Measurements from ENCODE around the gene CCDC170.

The CCDC170 gene

GRCh38 chr6:151620179-151620578 lies 126.4 kb downstream of the CCDC170 start:
- no peak overlapping the region for H3K9ac ChIP-seq (ENCODE audit: low read length)
- H4K91ac ChIP-seq (ENCODE audit: low read depth, low read length) = no peak overlapping the region
- H3K4me1 ChIP-seq (ENCODE audit: control insufficient read depth in 1 of 2, insufficient read depth in 2 of 2, low read length in 2 of 2) = peaks cover 2 to 6% of the 10 kb centered on the region in 2 experiments

DNA sequence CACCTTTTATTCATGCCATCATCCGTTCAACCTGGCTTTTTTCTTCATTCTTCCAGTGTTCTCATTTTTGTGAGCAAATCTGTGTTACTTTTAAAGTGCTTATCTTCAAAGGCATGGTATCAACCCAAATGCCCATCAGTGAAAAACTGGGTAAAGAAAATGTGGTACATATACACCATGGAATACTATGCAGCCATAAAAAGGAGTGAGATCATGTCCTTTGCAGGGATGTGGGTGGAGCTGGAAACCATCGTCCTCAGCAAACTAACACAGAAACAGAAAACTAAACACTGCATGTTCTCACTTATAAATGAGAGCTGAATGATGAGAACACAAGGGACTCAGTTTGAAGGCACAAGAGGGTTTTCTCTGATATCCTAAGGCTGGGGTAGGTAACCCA lies 130.3 kb downstream of the CCDC170 start:
- no peak overlapping the region for H2BK5ac ChIP-seq (ENCODE audit: low read depth, low read length, poor library complexity)
- no peaks in the 10 kb centered on the region for H3K27me3 ChIP-seq (ENCODE audit: insufficient read depth, low read length)
- H4K12ac ChIP-seq (ENCODE audit: low read depth, low read length) = no peak overlapping the region
- H2BK120ac ChIP-seq (ENCODE audit: insufficient read depth, low read length, poor library complexity) = no peak overlapping the region
- H2AK5ac ChIP-seq (ENCODE audit: low read length) = no peak overlapping the region
- H3K27ac ChIP-seq (ENCODE audit: low read depth, low read length) = no peak overlapping the region
- no CpG with 5 or more reads among the region's 2 CpGs for WGBS (ENCODE audit: extremely low coverage, insufficient coverage, insufficient read length)
- no peak overlapping the region for H3K9ac ChIP-seq (ENCODE audit: low read length)
- no peak overlapping the region for H3K4ac ChIP-seq (ENCODE audit: low read depth, low read length)
- no peak overlapping the region for H3K23ac ChIP-seq (ENCODE audit: low read length)
- H3K4me1 ChIP-seq (ENCODE audit: control insufficient read depth in 1 of 2, insufficient read depth in 2 of 2, low read length in 2 of 2) = no peaks in the 10 kb centered on the region
- H3K36me3 ChIP-seq (ENCODE audit: control insufficient read depth in 1 of 2, insufficient read depth in 2 of 2, low read length in 2 of 2) = no peaks in the 10 kb centered on the region
- H4K8ac ChIP-seq (ENCODE audit: low read depth, low read length) = no peak overlapping the region
- H3K79me2 ChIP-seq (ENCODE audit: control insufficient read depth, insufficient read depth, low read length, poor library complexity) = no peaks in the 10 kb centered on the region
- H3K79me1 ChIP-seq (ENCODE audit: low read length) = no peaks in the 10 kb centered on the region
- DNase-seq = no peak
- no peak overlapping the region for H2BK12ac ChIP-seq (ENCODE audit: low read length)
- no peak overlapping the region for H3K4me2 ChIP-seq (ENCODE audit: low read length)
- H3K4me3 ChIP-seq (ENCODE audit: low read depth, low read length) = no peak overlapping the region
- no peak overlapping the region for H4K91ac ChIP-seq (ENCODE audit: low read depth, low read length)
- H2AFZ ChIP-seq (ENCODE audit: insufficient read depth, low read length, poor library complexity) = no peak overlapping the region
- H3K9me3 ChIP-seq (ENCODE audit: insufficient read depth, low read depth, low read length) = no peaks in the 10 kb centered on the region
- H3K14ac ChIP-seq (ENCODE audit: low read length) = no peak overlapping the region
- no peak overlapping the region for H3K18ac ChIP-seq (ENCODE audit: low read length)

More at GRCh38 chr6:151620179-151620578, 126.4 kb downstream of the CCDC170 start:
- WGBS (ENCODE audit: extremely low coverage, insufficient coverage, insufficient read length) = no CpG with 5 or more reads among the region's 4 CpGs
- no peak for DNase-seq
- H3K9me3 ChIP-seq (ENCODE audit: insufficient read depth, low read depth, low read length) = no peaks in the 10 kb centered on the region
- H3K23ac ChIP-seq (ENCODE audit: low read length) = no peak overlapping the region
- no peak overlapping the region for H4K8ac ChIP-seq (ENCODE audit: low read depth, low read length)
- H3K79me2 ChIP-seq (ENCODE audit: control insufficient read depth, insufficient read depth, low read length, poor library complexity) = no peaks in the 10 kb centered on the region
- no peak overlapping the region for H3K4ac ChIP-seq (ENCODE audit: low read depth, low read length)
- no peak overlapping the region for H2AK5ac ChIP-seq (ENCODE audit: low read length)
- no peak overlapping the region for H2BK5ac ChIP-seq (ENCODE audit: low read depth, low read length, poor library complexity)
- H2BK12ac ChIP-seq (ENCODE audit: low read length) = no peak overlapping the region
- H3K79me1 ChIP-seq (ENCODE audit: low read length) = peaks cover 4% of the 10 kb centered on the region
- no peak overlapping the region for H3K4me2 ChIP-seq (ENCODE audit: low read length)
- H4K12ac ChIP-seq (ENCODE audit: low read depth, low read length) = no peak overlapping the region
- H2BK120ac ChIP-seq (ENCODE audit: insufficient read depth, low read length, poor library complexity) = no peak overlapping the region
- no peak overlapping the region for H3K27ac ChIP-seq (ENCODE audit: low read depth, low read length)
- H3K14ac ChIP-seq (ENCODE audit: low read length) = no peak overlapping the region
- no peak overlapping the region for H3K4me3 ChIP-seq (ENCODE audit: low read depth, low read length)
- no peak overlapping the region for H3K18ac ChIP-seq (ENCODE audit: low read length)
- no peaks in the 10 kb centered on the region for H3K36me3 ChIP-seq (ENCODE audit: control insufficient read depth in 1 of 2, insufficient read depth in 2 of 2, low read length in 2 of 2)
- H3K27me3 ChIP-seq (ENCODE audit: insufficient read depth, low read length) = no peaks in the 10 kb centered on the region
- no peak overlapping the region for H2AFZ ChIP-seq (ENCODE audit: insufficient read depth, low read length, poor library complexity)

GRCh38 chr6:151624481-151624880 lies 130.7 kb downstream of the CCDC170 start:
- Histone ChIP-seq H3K9me3 (ENCODE audit: insufficient read depth, low read depth, low read length) (no peaks in the 10 kb centered on the region), H3K14ac (ENCODE audit: low read length) (no peak overlapping the region), H3K23ac (ENCODE audit: low read length) (no peak overlapping the region), H4K91ac (ENCODE audit: low read depth, low read length) (no peak overlapping the region), H3K27me3 (ENCODE audit: insufficient read depth, low read length) (no peaks in the 10 kb centered on the region), H3K18ac (ENCODE audit: low read length) (no peak overlapping the region), H3K79me2 (ENCODE audit: control insufficient read depth, insufficient read depth, low read length, poor library complexity) (no peaks in the 10 kb centered on the region), H3K4me3 (ENCODE audit: low read depth, low read length) (no peak overlapping the region), H2AFZ (ENCODE audit: insufficient read depth, low read length, poor library complexity) (no peak overlapping the region), H2BK120ac (ENCODE audit: insufficient read depth, low read length, poor library complexity) (no peak overlapping the region), H2AK5ac (ENCODE audit: low read length) (no peak overlapping the region), H3K36me3 (ENCODE audit: control insufficient read depth in 1 of 2, insufficient read depth in 2 of 2, low read length in 2 of 2) (no peaks in the 10 kb centered on the region), H3K4ac (ENCODE audit: low read depth, low read length) (no peak overlapping the region), H3K79me1 (ENCODE audit: low read length) (no peaks in the 10 kb centered on the region), H2BK12ac (ENCODE audit: low read length) (no peak overlapping the region), H4K8ac (ENCODE audit: low read depth, low read length) (no peak overlapping the region), H3K4me2 (ENCODE audit: low read length) (no peak overlapping the region), H2BK5ac (ENCODE audit: low read depth, low read length, poor library complexity) (no peak overlapping the region), H3K4me1 (ENCODE audit: control insufficient read depth in 1 of 2, insufficient read depth in 2 of 2, low read length in 2 of 2) (no peaks in the 10 kb centered on the region), H3K27ac (ENCODE audit: low read depth, low read length) (no peak overlapping the region), H3K9ac (ENCODE audit: low read length) (no peak overlapping the region), H4K12ac (ENCODE audit: low read depth, low read length) (no peak overlapping the region)
- no CpG with 5 or more reads among the region's 5 CpGs for WGBS (ENCODE audit: extremely low coverage, insufficient coverage, insufficient read length)
- DNase-seq = no peak

- no peaks in the 10 kb centered on the region for H3K4me1 ChIP-seq (ENCODE audit: control insufficient read depth in 1 of 2, insufficient read depth in 2 of 2, low read length in 2 of 2)
Observed at GRCh38 chr6:151624900-151625536, 131.2 kb downstream of the CCDC170 start.

More at GRCh38 chr6:151624900-151625536, 131.2 kb downstream of the CCDC170 start:
- Histone ChIP-seq H3K27me3 (ENCODE audit: insufficient read depth, low read length) (no peaks in the 10 kb centered on the region), H2BK120ac (ENCODE audit: insufficient read depth, low read length, poor library complexity) (no peak overlapping the region), H3K4me3 (ENCODE audit: low read depth, low read length) (no peak overlapping the region), H2AK5ac (ENCODE audit: low read length) (no peak overlapping the region), H2AFZ (ENCODE audit: insufficient read depth, low read length, poor library complexity) (no peak overlapping the region), H3K9me3 (ENCODE audit: insufficient read depth, low read depth, low read length) (no peaks in the 10 kb centered on the region), H3K23ac (ENCODE audit: low read length) (no peak overlapping the region), H3K4ac (ENCODE audit: low read depth, low read length) (no peak overlapping the region), H4K12ac (ENCODE audit: low read depth, low read length) (no peak overlapping the region), H3K4me2 (ENCODE audit: low read length) (no peak overlapping the region), H3K27ac (ENCODE audit: low read depth, low read length) (no peak overlapping the region), H2BK12ac (ENCODE audit: low read length) (no peak overlapping the region), H3K79me2 (ENCODE audit: control insufficient read depth, insufficient read depth, low read length, poor library complexity) (no peaks in the 10 kb centered on the region), H3K14ac (ENCODE audit: low read length) (no peak overlapping the region), H3K9ac (ENCODE audit: low read length) (no peak overlapping the region), H4K91ac (ENCODE audit: low read depth, low read length) (no peak overlapping the region), H3K18ac (ENCODE audit: low read length) (no peak overlapping the region), H3K36me3 (ENCODE audit: control insufficient read depth in 1 of 2, insufficient read depth in 2 of 2, low read length in 2 of 2) (no peaks in the 10 kb centered on the region), H2BK5ac (ENCODE audit: low read depth, low read length, poor library complexity) (no peak overlapping the region), H4K8ac (ENCODE audit: low read depth, low read length) (no peak overlapping the region), H3K79me1 (ENCODE audit: low read length) (no peaks in the 10 kb centered on the region)
- whole genome bisulfite sequencing (ENCODE audit: extremely low coverage, insufficient coverage, insufficient read length) = 100% methylated on average over 2 of the region's 7 CpGs
- DNase-seq = no peak
